ENCODE results near the gene TTLL7. TPM values are rescaled to one million over a fixed set of nuclear protein-coding genes. Genes with fewer than 3 reads are reported as not detected.

Gene TTLL7, protein sequence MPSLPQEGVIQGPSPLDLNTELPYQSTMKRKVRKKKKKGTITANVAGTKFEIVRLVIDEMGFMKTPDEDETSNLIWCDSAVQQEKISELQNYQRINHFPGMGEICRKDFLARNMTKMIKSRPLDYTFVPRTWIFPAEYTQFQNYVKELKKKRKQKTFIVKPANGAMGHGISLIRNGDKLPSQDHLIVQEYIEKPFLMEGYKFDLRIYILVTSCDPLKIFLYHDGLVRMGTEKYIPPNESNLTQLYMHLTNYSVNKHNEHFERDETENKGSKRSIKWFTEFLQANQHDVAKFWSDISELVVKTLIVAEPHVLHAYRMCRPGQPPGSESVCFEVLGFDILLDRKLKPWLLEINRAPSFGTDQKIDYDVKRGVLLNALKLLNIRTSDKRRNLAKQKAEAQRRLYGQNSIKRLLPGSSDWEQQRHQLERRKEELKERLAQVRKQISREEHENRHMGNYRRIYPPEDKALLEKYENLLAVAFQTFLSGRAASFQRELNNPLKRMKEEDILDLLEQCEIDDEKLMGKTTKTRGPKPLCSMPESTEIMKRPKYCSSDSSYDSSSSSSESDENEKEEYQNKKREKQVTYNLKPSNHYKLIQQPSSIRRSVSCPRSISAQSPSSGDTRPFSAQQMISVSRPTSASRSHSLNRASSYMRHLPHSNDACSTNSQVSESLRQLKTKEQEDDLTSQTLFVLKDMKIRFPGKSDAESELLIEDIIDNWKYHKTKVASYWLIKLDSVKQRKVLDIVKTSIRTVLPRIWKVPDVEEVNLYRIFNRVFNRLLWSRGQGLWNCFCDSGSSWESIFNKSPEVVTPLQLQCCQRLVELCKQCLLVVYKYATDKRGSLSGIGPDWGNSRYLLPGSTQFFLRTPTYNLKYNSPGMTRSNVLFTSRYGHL
- total RNA-seq (10 to 100 TPM; 15.5 to 34.9 (median 17.2) TPM), polyA plus RNA-seq (1 to 10 TPM in 2 of 3 donors, under 1 TPM in 1; 0.92 to 1.4 (median 1.2) TPM)

- H3K27me3 ChIP-seq: no peaks in the 10 kb centered on the region
- H3K36me3 ChIP-seq: no peaks in the 10 kb centered on the region
- no peaks in the 10 kb centered on the region for H3K9me3 ChIP-seq
- DNase-seq: peak; percentile 86
- peak in 3 of 4 donors; percentile 60 to 77 (median 65) for TF ChIP-seq POLR2AphosphoS5 (IDR thresholded peaks at IDR 0.05)
- TF ChIP-seq POLR2A (IDR thresholded peaks at IDR 0.05): peak in 1 of 2 donors; percentile 44
- TF ChIP-seq EP300 (IDR thresholded peaks at IDR 0.05): no peak
- TF ChIP-seq, protein P1, sequence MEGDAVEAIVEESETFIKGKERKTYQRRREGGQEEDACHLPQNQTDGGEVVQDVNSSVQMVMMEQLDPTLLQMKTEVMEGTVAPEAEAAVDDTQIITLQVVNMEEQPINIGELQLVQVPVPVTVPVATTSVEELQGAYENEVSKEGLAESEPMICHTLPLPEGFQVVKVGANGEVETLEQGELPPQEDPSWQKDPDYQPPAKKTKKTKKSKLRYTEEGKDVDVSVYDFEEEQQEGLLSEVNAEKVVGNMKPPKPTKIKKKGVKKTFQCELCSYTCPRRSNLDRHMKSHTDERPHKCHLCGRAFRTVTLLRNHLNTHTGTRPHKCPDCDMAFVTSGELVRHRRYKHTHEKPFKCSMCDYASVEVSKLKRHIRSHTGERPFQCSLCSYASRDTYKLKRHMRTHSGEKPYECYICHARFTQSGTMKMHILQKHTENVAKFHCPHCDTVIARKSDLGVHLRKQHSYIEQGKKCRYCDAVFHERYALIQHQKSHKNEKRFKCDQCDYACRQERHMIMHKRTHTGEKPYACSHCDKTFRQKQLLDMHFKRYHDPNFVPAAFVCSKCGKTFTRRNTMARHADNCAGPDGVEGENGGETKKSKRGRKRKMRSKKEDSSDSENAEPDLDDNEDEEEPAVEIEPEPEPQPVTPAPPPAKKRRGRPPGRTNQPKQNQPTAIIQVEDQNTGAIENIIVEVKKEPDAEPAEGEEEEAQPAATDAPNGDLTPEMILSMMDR (IDR thresholded peaks at IDR 0.05): no peak
- H3K4me1 ChIP-seq: peaks cover 0 to 18% (median 8%) of the 10 kb centered on the region in 4 donors
- peak within 1 kb of the TSS; percentile 83 to 94 (median 90) for H3K4me3 ChIP-seq
- peak within 1 kb of the TSS; percentile 83 to 90 (median 88) for H3K27ac ChIP-seq
- 1% methylated on average over 73 of the region's 73 CpGs for WGBS, 2 donors
- intact Hi-C loops (cut with DNase I): loop anchor here (2.0 to 5.0 kb wide), 3 partner anchors 78 to 299 kb away; no protein-coding TSS in a partner anchor
Observed at GRCh38 chr1:83998498-83999315, at the start of gene TTLL7. Gene TTLL7, minus strand, starts transcription at chr1:83999132. Its CDS starts 46,921 bp downstream, at chr1:83952211.

GRCh38 chr1:84042461-84042860 is 43.5 kb upstream of the TTLL7 start:
- Histone ChIP-seq H3K36me3 (no peaks in the 10 kb centered on the region), H3K27me3 (no peaks in the 10 kb centered on the region), H3K27ac (no peak overlapping the region), H3K9me3 (no peaks in the 10 kb centered on the region), H3K4me1 (no peaks in the 10 kb centered on the region), H3K4me3 (no peak overlapping the region)
- no peak for TF ChIP-seq EP300 (IDR thresholded peaks at IDR 0.05)
- no peak for TF ChIP-seq POLR2AphosphoS5 (IDR thresholded peaks at IDR 0.05)
- TF ChIP-seq, protein P1 (IDR thresholded peaks at IDR 0.05): no peak
- no peak for TF ChIP-seq POLR2A (IDR thresholded peaks at IDR 0.05)
- DNase-seq: no peak
- intact Hi-C loops (cut with DNase I): no loop called here

GRCh38 chr1:84037758-84038611 is 39.1 kb upstream of the TTLL7 start:
- Histone ChIP-seq H3K27ac (no peak overlapping the region), H3K4me1 (no peaks in the 10 kb centered on the region), H3K27me3 (no peaks in the 10 kb centered on the region), H3K9me3 (no peaks in the 10 kb centered on the region), H3K4me3 (no peak overlapping the region), H3K36me3 (no peaks in the 10 kb centered on the region)
- DNase-seq: no peak
- TF ChIP-seq POLR2AphosphoS5 (IDR thresholded peaks at IDR 0.05) (no peak), EP300 (IDR thresholded peaks at IDR 0.05) (no peak), POLR2A (IDR thresholded peaks at IDR 0.05) (no peak)
- TF ChIP-seq, protein P1 (IDR thresholded peaks at IDR 0.05): no peak
- 82 to 94% methylated on average over 9 of the region's 9 CpGs for WGBS, 2 donors
- intact Hi-C loops (cut with DNase I): no loop called here

Measured in sigmoid colon (tissue), 7 donors.